GM19455 (cell line): ENCODE results near the gene ZNF331.
"Not testable (repeated sequence)": the region's sequence is repeated elsewhere in the genome, so short reads cannot be mapped to it uniquely, and the experiment has no call there.

Experiments used
- ATAC-seq: cut with Tn5 transposase; IDR thresholded peaks from one replicate; pipeline ENCODE4 v1.9.1; 2021; ENCODE audit not compliant: unreplicated experiment

Gene ZNF331

GRCh38 chr19:53537521-53538377 lies at the start of gene ZNF331:
ZNF331 (plus strand) TSS chr19:53538145; CDS start chr19:53569377, 31,232 bp downstream.
- ATAC-seq = peak; percentile 69

- ATAC-seq = no peak
Measured at GRCh38 chr19:53492153-53492552, 45.8 kb upstream of the ZNF331 start.

GRCh38 chr19:53497311-53498023 lies 40.5 kb upstream of the ZNF331 start:
- ATAC-seq = not testable (repeated sequence)

GRCh38 chr19:53498024-53498395 lies 39.9 kb upstream of the ZNF331 start:
- not testable (repeated sequence) for ATAC-seq

DNA sequence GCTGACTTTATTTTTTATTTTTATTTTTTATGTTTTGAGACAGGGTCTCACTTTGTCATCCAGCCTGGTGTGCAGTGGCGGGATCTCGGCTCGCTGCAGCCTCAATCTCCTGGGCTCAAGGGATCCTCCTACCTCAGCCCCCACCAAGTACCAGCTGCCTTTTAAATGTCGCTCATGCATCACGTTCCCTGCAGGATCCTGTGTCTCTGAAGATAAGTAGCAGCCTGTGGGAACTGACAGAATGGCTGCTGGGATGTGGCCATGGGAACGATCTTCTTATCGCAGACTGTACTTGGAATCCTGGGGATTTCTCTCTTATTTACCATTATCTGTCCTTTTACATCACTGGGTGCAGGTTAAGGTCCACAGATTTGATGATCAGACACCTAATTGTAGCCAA lies 34.8 kb upstream of the ZNF331 start:
- not testable (repeated sequence) for ATAC-seq

DNA sequence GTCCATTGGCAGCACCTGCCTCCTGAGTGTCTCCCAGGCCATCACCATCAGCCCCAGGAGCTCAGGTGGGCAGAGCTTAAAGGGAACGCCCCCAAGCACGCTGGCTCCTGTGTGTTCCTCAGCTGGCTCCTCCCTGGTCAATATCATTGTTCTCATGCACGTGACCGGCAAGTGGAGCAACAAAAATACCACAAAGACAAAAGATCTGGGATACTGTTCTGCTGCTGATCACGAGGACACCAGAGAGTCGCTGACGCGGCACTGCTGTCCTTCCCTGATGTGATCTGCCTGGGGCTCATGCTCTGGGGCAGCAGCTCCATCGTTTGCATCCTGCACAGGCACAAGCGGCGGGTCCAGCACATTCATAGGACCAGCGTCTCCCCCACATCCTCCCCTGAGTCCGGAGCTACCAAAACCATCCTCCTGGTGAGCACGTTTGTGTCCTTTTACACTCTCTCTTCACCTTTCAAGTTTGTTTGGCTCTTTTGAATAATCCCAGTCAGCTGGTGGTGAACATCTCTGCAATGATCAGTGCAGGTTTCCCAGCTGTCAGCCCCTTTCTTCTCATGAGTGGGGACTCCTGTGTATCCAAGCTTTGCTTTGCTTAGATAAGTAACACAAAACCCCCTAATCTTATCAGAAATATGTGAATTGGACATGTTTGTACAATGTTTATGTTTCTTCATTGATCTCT lies 34.1 kb upstream of the ZNF331 start:
- ATAC-seq = not testable (repeated sequence)

DNA sequence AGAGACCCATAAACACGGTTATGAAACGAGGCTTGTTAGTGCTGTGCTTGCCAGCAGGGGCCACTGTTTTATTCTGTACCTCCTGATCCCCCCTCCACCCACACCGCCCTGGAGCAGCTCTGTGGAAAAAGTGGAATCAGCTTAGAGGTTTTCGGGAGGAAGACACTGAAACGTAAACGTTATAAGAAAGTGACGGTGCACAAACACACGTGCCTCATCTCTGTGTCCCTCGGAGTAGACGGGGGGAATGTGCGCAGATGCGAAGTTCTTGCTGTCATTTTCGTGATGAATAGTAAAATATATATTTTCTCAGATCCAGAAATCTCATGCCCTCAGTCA lies 33.6 kb upstream of the ZNF331 start:
- not testable (repeated sequence) for ATAC-seq

DNA sequence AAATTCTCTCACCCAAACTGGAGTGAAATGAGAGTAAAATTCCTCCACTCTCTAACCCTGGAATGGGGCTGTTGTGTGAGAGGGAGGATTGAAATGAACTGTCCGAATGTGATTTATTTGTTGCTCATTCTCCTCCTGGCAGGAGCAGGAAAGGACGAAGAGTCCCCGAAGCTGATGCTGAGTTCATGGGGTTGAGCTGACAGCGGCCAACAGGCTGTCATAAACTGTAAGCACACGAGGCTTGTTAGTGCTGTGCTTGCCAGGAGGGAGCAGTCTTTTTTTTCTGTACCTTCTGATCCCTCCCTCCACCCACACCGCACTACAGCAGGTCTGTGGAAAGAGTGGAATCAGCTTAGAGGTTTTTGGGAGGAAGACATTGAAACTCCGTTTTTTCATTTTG lies 33.1 kb upstream of the ZNF331 start:
- no peak for ATAC-seq

DNA sequence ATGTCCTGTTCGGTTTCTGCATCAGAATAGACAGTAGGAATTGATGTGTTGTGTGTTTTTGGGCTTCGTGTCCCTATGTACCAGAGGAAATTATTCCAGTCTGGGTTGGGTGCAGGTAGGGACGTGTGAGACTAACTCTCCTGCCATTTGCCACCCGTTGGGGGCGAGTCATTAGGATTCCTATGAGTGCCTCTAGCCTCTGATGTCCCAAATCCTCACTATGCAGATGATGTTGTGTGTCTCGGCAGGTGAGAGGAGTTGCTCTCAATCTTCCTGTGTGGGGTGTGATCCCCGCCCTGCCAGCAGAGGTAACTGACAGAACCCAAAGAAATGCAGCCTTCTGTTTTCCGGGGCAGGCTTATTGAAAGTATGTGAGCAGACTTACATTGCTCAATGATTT lies 31.2 kb upstream of the ZNF331 start:
- ATAC-seq = no peak

- ATAC-seq = no peak
Measured at GRCh38 chr19:53507523-53508442, 30.2 kb upstream of the ZNF331 start.

DNA sequence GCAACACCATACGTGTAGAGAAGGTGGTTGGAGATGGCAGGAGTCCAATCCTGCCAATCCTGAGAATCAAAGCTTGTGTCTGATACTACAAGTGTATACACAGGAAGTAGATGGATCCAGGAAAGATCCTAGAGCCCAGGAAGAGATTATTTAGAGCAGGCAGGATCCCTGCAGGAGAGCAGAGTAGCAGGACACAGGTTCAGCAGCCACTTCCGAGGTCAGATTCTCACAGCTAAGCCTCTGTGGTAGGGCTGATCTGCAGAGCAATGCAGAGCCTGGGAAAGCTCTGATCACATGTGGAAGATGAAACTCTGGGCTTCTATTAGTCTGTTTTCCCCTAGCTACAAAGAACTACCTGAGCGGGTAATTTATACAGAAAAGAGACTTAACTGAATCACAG lies 28.5 kb upstream of the ZNF331 start:
- no peak for ATAC-seq

DNA sequence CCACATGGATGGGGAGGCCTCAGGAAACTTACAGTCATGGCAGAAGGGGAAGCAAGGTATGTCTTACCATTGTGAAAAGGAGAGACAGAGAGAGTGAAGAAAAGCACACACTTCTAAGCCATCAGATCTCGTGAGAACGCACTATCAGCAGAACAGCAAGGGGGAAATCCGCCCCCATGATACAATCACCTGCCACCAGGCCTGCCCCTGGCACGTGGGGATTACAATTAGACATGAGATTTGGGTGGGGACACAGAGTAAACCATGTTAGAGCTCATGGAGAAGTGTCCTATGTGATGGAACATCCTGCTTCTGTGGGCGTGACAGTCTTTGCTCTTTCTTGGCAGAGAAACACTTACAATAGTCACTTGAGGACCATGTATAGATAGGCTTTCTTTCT lies 28.1 kb upstream of the ZNF331 start:
- ATAC-seq = no peak

DNA sequence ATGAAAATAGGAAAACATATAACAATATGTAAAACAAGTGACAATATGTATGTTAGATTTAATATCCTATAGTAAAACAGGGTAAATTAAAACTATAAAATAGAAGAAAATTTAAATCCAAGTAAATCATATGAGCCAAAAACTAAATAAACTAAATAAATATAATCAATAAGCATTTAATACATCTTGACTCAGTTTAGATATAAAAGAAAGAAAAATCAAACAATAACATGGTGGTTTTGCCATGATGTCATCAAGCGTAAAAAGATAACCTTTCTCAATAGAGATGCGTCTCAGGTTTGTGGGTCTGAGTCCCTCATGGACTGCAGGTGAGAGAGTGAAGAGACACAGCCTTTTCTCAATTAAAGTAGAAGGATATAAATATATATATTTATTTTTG lies 26.6 kb upstream of the ZNF331 start:
- ATAC-seq = no peak

DNA sequence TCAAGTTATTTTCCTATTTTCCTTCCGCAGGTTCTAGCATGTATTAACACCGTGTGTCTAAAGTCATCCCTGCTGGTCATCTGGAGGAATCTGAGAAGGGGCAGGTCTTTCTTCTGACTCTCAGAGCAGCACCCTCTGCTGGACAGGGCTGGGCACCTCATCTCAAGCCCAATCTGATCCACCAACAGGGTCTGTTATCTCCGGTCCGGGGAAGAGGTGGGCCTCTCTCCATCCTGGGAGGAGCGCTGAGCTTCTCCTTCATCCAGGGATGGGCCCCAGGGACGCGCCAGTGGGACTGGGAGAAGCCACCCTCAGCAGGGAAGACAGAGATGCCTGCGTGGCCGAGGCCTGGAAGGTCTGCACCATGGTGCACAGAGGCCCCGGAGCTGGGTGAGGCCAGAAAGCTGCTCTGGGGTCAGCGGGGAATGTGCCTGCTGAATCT lies 26.0 kb upstream of the ZNF331 start:
- ATAC-seq = no peak

DNA sequence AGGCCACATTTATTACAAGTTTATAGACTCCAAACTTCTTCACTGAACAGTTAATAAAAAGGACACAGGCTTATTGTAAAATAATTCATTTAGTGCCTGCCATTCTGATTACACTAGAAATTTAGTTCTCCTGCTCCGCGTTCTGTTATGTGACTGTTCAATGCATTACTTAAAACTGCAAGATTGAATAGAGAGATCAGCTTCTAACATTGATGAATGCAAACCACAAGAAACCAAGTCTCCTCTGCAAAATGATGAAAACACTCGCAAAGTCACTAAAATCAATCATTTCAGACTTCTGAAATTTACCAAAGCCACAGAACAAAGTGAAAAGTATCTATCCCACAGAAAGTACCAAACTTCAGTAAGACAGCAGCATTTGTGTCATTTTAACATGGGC lies 22.9 kb upstream of the ZNF331 start:
- ATAC-seq = not testable (repeated sequence)

DNA sequence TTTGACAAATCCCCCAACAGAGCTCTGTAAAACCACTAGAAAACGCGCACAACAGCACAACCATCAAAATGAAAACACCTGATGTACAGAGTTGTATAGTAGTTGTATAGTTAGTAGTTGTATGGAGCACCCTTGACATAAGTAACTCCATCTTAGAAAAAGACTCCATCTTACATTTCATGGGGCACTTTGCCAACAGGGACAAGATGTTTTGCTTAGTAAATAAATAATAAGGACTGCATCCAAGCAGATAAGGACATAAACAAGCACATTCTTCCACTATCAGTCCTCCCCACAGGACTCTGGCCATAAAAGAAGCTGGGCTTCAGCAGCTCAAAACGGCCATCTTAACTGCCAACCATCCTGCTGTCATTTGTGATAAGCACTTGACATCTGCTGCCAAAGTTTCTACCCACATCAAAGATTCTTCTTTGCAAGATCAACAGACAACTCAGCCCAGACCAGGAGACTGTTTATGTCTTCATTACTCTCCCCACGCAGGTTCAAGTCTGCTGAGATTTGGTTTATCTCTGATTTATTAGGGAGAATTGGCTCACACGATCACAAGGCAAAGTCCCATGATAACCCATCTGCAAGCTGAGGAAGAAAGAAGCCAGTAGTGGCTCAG lies 20.7 kb upstream of the ZNF331 start:
- ATAC-seq = no peak

DNA sequence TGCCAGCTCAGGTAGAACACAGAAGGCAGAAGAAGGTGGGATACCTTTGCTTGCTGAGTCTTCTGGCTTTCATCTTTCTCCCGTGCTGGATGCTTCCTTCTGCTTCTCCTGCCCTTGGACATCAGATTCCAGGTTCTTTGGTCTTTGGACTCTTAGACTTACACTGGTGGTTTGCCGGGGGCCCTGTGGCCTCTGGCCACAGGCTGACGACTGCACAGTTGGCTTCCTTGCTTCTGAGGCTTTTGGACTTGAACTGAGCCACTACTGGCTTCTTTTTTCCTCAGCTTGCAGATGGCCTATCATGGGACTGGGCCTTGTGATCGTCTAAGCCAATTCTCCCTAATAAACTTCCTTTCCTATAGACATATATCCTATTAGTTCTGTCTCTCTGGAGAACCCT lies 19.8 kb upstream of the ZNF331 start:
- no peak for ATAC-seq

DNA sequence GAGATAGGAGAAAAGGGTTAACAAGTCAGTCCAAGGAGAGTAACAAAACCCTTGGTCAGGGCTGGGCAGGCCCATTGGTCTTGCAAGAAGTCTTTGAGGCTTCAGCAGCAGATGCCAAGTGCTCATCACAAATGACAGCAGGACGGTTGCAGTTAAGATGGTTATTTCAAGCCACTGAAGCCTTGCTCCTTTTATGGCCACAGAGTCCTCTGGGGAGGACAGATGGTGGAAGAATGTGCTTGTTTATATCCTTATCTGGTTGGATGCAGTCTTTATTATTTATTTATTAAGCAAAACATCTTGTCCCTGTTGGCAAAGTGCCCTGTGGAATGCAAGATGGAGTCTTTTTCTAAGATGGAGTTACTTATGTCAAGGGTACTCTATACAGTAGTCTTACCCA lies 19.2 kb upstream of the ZNF331 start:
- no peak for ATAC-seq

GRCh38 chr19:53519446-53519845 lies 18.5 kb upstream of the ZNF331 start:
- ATAC-seq = no peak

DNA sequence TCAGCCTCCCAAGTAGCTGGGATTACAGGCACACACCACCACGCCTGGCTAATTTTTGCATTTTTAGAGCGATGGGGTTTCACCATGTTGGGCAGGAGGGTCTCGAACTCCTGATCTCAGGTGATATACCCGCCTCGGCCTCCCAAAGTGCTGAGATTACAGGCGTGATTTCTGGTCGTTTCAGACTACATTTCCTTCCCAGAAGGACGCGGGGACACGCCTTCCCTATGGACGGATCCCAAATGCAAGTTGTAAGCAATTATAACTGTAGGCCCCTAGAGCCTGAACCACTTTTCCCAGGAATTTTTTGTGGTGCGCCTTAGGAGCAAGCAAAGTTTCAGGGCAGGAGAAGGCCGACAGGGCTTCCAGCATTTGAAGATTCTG lies 17.8 kb upstream of the ZNF331 start:
- ATAC-seq = no peak
